Measurements from ENCODE around the gene CAPZA2.
A peak's percentile ranks its signal among the peaks of the same experiment; 100 is the strongest.
"Not testable (repeated sequence)": the region's sequence is repeated elsewhere in the genome, so short reads cannot be mapped to it uniquely, and the experiment has no call there.

Gene CAPZA2

DNA sequence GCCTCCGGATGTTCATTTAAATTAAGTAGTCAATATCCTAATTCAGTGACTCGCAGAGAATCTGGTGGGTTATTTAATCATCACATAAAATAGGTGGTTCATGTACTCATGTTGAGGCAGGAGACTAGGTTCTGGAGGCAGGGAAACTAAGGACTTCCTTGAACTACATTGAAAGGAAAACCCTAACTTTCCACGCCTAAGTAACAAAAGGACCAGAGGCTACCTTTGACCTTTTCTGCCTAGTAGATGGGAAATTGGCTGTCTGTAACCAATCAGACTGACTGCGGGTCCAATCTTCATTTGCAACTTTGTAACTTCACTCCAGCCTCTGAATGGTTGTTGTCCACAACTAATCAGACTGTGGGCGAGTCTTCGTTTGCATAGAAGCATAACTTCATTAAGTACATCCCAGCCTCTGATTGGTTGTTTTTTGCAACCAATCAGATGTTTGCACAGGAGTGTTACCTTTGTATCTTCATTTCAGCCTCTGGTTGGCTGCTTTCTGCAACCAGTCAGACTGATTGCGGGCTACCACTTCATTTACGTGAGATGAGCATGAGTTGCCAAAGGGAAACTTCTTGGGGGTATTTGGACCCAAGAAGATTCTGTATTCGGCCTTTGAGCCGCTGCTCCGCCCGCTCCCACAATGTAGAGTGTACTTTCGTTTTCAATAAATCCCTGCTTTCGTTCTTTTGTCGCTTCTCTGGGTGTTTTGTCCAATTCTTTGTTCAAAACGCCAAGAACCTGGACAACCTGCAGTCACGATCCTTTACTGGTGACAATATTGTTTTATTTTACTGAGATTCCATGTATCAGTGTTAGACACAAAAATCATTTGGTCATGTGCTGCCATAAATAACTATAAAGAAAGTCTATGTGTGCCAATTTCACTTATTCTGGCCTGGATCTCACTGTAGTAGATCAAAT lies 89.2 kb downstream of the CAPZA2 start:
- Histone ChIP-seq H3K4me3 (ENCODE audit: insufficient read depth, low read depth, low read length) (no peak overlapping the region), H3K27ac (ENCODE audit: insufficient read depth, low read depth, low read length, poor library complexity, severe bottlenecking) (no peak overlapping the region), H3K4me1 (ENCODE audit: control insufficient read depth, insufficient read depth, low read length) (peaks cover 5% of the 10 kb centered on the region), H3K27me3 (ENCODE audit: control insufficient read depth, insufficient read depth, low read length, poor library complexity, severe bottlenecking) (no peaks in the 10 kb centered on the region), H3K9me3 (ENCODE audit: control insufficient read depth, low read length) (no peaks in the 10 kb centered on the region), H3K36me3 (ENCODE audit: control insufficient read depth, insufficient read depth, low read length) (no peaks in the 10 kb centered on the region)
- WGBS, 2 experiments: 94 to 96% methylated on average over 17 of the region's 17 CpGs

GRCh38 chr7:116952635-116953371 lies 90.4 kb downstream of the CAPZA2 start:
- no peaks in the 10 kb centered on the region for H3K27me3 ChIP-seq (ENCODE audit: control insufficient read depth, insufficient read depth, low read length, poor library complexity, severe bottlenecking)
- peaks cover 5% of the 10 kb centered on the region for H3K4me1 ChIP-seq (ENCODE audit: control insufficient read depth, insufficient read depth, low read length)
- H3K27ac ChIP-seq (ENCODE audit: insufficient read depth, low read depth, low read length, poor library complexity, severe bottlenecking): no peak overlapping the region
- 6 to 9% methylated on average over 19 to 25 of the region's 25 CpGs for WGBS, 2 experiments
- H3K4me3 ChIP-seq (ENCODE audit: insufficient read depth, low read depth, low read length): peak overlapping the region; percentile 88
- H3K36me3 ChIP-seq (ENCODE audit: control insufficient read depth, insufficient read depth, low read length): no peaks in the 10 kb centered on the region
- H3K9me3 ChIP-seq (ENCODE audit: control insufficient read depth, low read length): no peaks in the 10 kb centered on the region

DNA sequence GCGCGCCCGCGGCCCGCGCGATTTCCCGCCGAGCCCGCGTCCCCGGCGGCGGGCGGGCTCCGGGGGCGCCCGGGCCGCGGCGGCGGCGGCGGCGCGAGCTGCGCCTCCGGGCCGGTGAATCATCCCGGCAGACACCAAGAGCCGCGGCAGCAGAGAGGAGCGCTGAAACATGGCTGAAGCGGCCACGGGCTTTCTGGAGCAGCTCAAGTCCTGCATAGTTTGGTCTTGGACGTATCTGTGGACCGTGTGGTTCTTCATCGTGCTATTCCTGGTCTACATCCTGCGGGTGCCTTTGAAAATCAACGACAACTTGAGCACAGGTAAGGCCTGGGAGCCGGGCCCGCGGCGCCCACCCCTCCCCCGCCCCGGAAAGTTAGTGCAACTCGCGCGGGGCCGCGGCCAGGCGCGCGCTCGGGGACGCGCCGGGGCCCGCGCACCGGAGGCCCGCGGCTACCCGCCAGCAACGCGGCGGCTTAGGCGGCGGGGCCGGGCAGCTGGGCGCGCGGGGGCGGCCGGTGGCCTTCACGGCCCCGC lies 91.1 kb downstream of the CAPZA2 start, which contains the start of gene ST7:
TSS of gene ST7 (plus strand) at position 130 of the 534 bp plus-strand sequence. CDS start at position 170, 40 bp downstream.
- 0% methylated on average over 77 of the region's 77 CpGs for WGBS, 2 experiments
- no peaks in the 10 kb centered on the region for H3K9me3 ChIP-seq (ENCODE audit: control insufficient read depth, low read length)

GRCh38 chr7:116953906-116954838 lies 91.8 kb downstream of the CAPZA2 start:
- Histone ChIP-seq H3K36me3 (ENCODE audit: control insufficient read depth, insufficient read depth, low read length) (no peaks in the 10 kb centered on the region), H3K27ac (ENCODE audit: insufficient read depth, low read depth, low read length, poor library complexity, severe bottlenecking) (peak overlapping the region; percentile 92), H3K4me3 (ENCODE audit: insufficient read depth, low read depth, low read length) (peak overlapping the region; percentile 88), H3K27me3 (ENCODE audit: control insufficient read depth, insufficient read depth, low read length, poor library complexity, severe bottlenecking) (no peaks in the 10 kb centered on the region), H3K4me1 (ENCODE audit: control insufficient read depth, insufficient read depth, low read length) (peaks cover 5% of the 10 kb centered on the region), H3K9me3 (ENCODE audit: control insufficient read depth, low read length) (no peaks in the 10 kb centered on the region)
- 2% methylated on average over 63 of the region's 63 CpGs for WGBS, 2 experiments

More for the DNA sequence above, 91.1 kb downstream of the CAPZA2 start, which contains the start of gene ST7:
- Histone ChIP-seq H3K27me3 (ENCODE audit: control insufficient read depth, insufficient read depth, low read length, poor library complexity, severe bottlenecking) (no peaks in the 10 kb centered on the region), H3K4me3 (ENCODE audit: insufficient read depth, low read depth, low read length) (peak within 1 kb of the TSS; percentile 88), H3K4me1 (ENCODE audit: control insufficient read depth, insufficient read depth, low read length) (peaks cover 5% of the 10 kb centered on the region), H3K27ac (ENCODE audit: insufficient read depth, low read depth, low read length, poor library complexity, severe bottlenecking) (peak within 1 kb of the TSS; percentile 92), H3K36me3 (ENCODE audit: control insufficient read depth, insufficient read depth, low read length) (no peaks in the 10 kb centered on the region)

DNA sequence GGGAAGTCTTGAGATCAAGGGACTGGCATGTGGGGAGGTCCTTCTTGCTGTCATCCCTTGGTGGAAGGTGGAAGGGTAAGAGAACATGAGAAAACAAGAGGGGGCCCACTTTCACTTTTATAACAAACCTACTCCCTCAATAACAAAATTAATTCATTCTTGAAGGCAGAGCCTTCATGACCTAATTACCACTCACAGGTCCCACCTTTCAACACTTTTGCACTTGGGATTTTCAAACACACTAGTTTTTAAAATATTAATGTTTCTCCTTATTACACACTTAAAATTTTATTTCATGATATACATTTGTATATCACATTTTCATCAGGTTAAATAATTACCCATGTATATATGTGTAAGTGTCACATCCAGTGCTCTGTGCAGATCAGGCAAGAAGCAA lies 93.0 kb downstream of the CAPZA2 start:
- H3K27me3 ChIP-seq (ENCODE audit: control insufficient read depth, insufficient read depth, low read length, poor library complexity, severe bottlenecking): no peaks in the 10 kb centered on the region
- peaks cover 5% of the 10 kb centered on the region for H3K4me1 ChIP-seq (ENCODE audit: control insufficient read depth, insufficient read depth, low read length)
- H3K9me3 ChIP-seq (ENCODE audit: control insufficient read depth, low read length): no peaks in the 10 kb centered on the region
- H3K27ac ChIP-seq (ENCODE audit: insufficient read depth, low read depth, low read length, poor library complexity, severe bottlenecking): no peak overlapping the region
- H3K4me3 ChIP-seq (ENCODE audit: insufficient read depth, low read depth, low read length): no peak overlapping the region
- no peaks in the 10 kb centered on the region for H3K36me3 ChIP-seq (ENCODE audit: control insufficient read depth, insufficient read depth, low read length)

GRCh38 chr7:116955801-116956476 lies 93.6 kb downstream of the CAPZA2 start:
- Histone ChIP-seq H3K9me3 (ENCODE audit: control insufficient read depth, low read length) (no peaks in the 10 kb centered on the region), H3K4me3 (ENCODE audit: insufficient read depth, low read depth, low read length) (no peak overlapping the region), H3K27me3 (ENCODE audit: control insufficient read depth, insufficient read depth, low read length, poor library complexity, severe bottlenecking) (no peaks in the 10 kb centered on the region), H3K4me1 (ENCODE audit: control insufficient read depth, insufficient read depth, low read length) (peaks cover 5% of the 10 kb centered on the region), H3K36me3 (ENCODE audit: control insufficient read depth, insufficient read depth, low read length) (no peaks in the 10 kb centered on the region), H3K27ac (ENCODE audit: insufficient read depth, low read depth, low read length, poor library complexity, severe bottlenecking) (no peak overlapping the region)
- 88 to 90% methylated on average over 4 of the region's 4 CpGs for WGBS, 2 experiments

DNA sequence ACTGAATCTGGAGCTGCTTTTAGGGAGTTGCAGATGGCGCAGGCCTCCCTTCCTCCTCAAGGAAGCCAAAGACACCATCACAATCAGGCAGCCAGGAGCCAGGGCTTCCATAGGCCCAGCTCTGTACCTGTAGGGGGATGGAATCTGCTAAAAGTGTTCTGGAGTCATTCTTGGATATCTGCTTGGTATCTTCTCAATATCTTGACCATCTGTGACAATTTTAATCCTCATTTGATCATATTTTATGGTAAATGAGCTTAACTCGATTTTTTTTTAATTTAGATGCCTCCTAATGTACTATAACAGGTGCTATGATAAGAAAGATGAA lies 94.1 kb downstream of the CAPZA2 start:
- H3K27ac ChIP-seq (ENCODE audit: insufficient read depth, low read depth, low read length, poor library complexity, severe bottlenecking): no peak overlapping the region
- no peaks in the 10 kb centered on the region for H3K27me3 ChIP-seq (ENCODE audit: control insufficient read depth, insufficient read depth, low read length, poor library complexity, severe bottlenecking)
- no peaks in the 10 kb centered on the region for H3K36me3 ChIP-seq (ENCODE audit: control insufficient read depth, insufficient read depth, low read length)
- 88 to 95% methylated on average over 1 to 2 of the region's 2 CpGs for WGBS, 2 experiments
- H3K9me3 ChIP-seq (ENCODE audit: control insufficient read depth, low read length): no peaks in the 10 kb centered on the region
- peaks cover 5% of the 10 kb centered on the region for H3K4me1 ChIP-seq (ENCODE audit: control insufficient read depth, insufficient read depth, low read length)
- no peak overlapping the region for H3K4me3 ChIP-seq (ENCODE audit: insufficient read depth, low read depth, low read length)

GRCh38 chr7:116957874-116958273 lies 95.5 kb downstream of the CAPZA2 start:
- WGBS, 2 experiments: 56 to 74% methylated on average over 2 of the region's 2 CpGs
- no peak overlapping the region for H3K27ac ChIP-seq (ENCODE audit: insufficient read depth, low read depth, low read length, poor library complexity, severe bottlenecking)
- H3K9me3 ChIP-seq (ENCODE audit: control insufficient read depth, low read length): no peaks in the 10 kb centered on the region
- H3K4me1 ChIP-seq (ENCODE audit: control insufficient read depth, insufficient read depth, low read length): no peaks in the 10 kb centered on the region
- no peaks in the 10 kb centered on the region for H3K27me3 ChIP-seq (ENCODE audit: control insufficient read depth, insufficient read depth, low read length, poor library complexity, severe bottlenecking)
- no peak overlapping the region for H3K4me3 ChIP-seq (ENCODE audit: insufficient read depth, low read depth, low read length)
- H3K36me3 ChIP-seq (ENCODE audit: control insufficient read depth, insufficient read depth, low read length): no peaks in the 10 kb centered on the region

GRCh38 chr7:116961966-116962673 lies 99.7 kb downstream of the CAPZA2 start:
- H3K36me3 ChIP-seq (ENCODE audit: control insufficient read depth, insufficient read depth, low read length); H3K4me3 ChIP-seq (ENCODE audit: insufficient read depth, low read depth, low read length); H3K4me1 ChIP-seq (ENCODE audit: control insufficient read depth, insufficient read depth, low read length); H3K9me3 ChIP-seq (ENCODE audit: control insufficient read depth, low read length); H3K27ac ChIP-seq (ENCODE audit: insufficient read depth, low read depth, low read length, poor library complexity, severe bottlenecking); H3K27me3 ChIP-seq (ENCODE audit: control insufficient read depth, insufficient read depth, low read length, poor library complexity, severe bottlenecking): not testable (repeated sequence)
- 87 to 97% methylated on average over 4 of the region's 4 CpGs for WGBS, 2 experiments

Data from ectodermal cell (in vitro differentiated cells).